KMS-11 (cell line): ENCODE results near the gene TRIM15.

ENCODE experiments used
- H2AFZ ChIP-seq: fragments of 200-600 bp; sonication (generic); 2 replicates; pipeline ENCODE4 v1.6.1; 2016; ENCODE audit warnings: antibody characterized with exemption, mixed run types, low read depth
- H3K27ac ChIP-seq: fragments of 200-600 bp; sonication (generic); 2 replicates; pipeline ENCODE4 v1.6.1; 2016; ENCODE audit warnings: mild to moderate bottlenecking, mixed run types
- H3K27me3 ChIP-seq: fragments of 200-600 bp; sonication (generic); 2 replicates; pipeline ENCODE4 v1.6.1; 2017; ENCODE audit warnings: mild to moderate bottlenecking, low read depth, mixed run types, moderate library complexity; ENCODE audit not compliant: insufficient read depth
- H3K36me3 ChIP-seq: fragments of 200-600 bp; sonication (generic); 2 replicates; pipeline ENCODE4 v1.6.1; 2017; ENCODE audit warnings: mild to moderate bottlenecking, mixed run types; ENCODE audit not compliant: insufficient read depth
- H3K4me1 ChIP-seq: fragments of 200-600 bp; sonication (generic); 2 replicates; pipeline ENCODE4 v1.6.1; 2016; ENCODE audit warnings: mild to moderate bottlenecking, low read depth, mixed run types; ENCODE audit not compliant: poor library complexity, severe bottlenecking
- H3K4me2 ChIP-seq: fragments of 200-600 bp; sonication (generic); 2 replicates; pipeline ENCODE4 v1.7.0; 2016; ENCODE audit warnings: mild to moderate bottlenecking, mixed run types
- H3K4me3 ChIP-seq: fragments of 200-600 bp; sonication (generic); IDR thresholded peaks from 2 replicates; pipeline ENCODE4 v1.6.1; 2017; ENCODE audit warnings: low read depth, low read length, mixed read lengths; ENCODE audit not compliant: insufficient read depth
- H3K79me2 ChIP-seq: fragments of 200-600 bp; sonication (generic); 2 replicates; pipeline ENCODE4 v1.6.1; 2016; ENCODE audit warnings: low read depth, mixed run types; ENCODE audit not compliant: insufficient read depth
- H3K9ac ChIP-seq: fragments of 200-600 bp; sonication (generic); 2 replicates; pipeline ENCODE4 v1.6.1; 2016; ENCODE audit warnings: mild to moderate bottlenecking, mixed run types
- H4K20me1 ChIP-seq: fragments of 200-600 bp; sonication (generic); 2 replicates; pipeline ENCODE4 v1.6.1; 2016; ENCODE audit warnings: mild to moderate bottlenecking, mixed run types; ENCODE audit not compliant: insufficient read depth
- TF ChIP-seq, protein P1 (sequence below): fragments of 200-600 bp; sonication (generic); conservative IDR thresholded peaks from 2 replicates; pipeline ENCODE4 v1.6.1; 2017; ENCODE audit warnings: low read depth, mild to moderate bottlenecking, antibody characterized with exemption, low read length, moderate library complexity, mixed read lengths

TRIM15 gene

GRCh38 chr6:30156262-30156599 lies 7.1 kb upstream of the TRIM15 start:
- Histone ChIP-seq H3K27me3 (no peaks in the 10 kb centered on the region), H2AFZ (no peak overlapping the region), H3K4me2 (no peak overlapping the region; the same call in 1 of the 2 replicates), H3K36me3 (no peaks in the 10 kb centered on the region), H3K4me1 (peaks cover 3% of the 10 kb centered on the region), H3K9ac (no peak overlapping the region), H3K79me2 (no peaks in the 10 kb centered on the region), H4K20me1 (no peaks in the 10 kb centered on the region), H3K4me3 (no peak overlapping the region), H3K27ac (no peak overlapping the region)
- TF ChIP-seq, protein P1, sequence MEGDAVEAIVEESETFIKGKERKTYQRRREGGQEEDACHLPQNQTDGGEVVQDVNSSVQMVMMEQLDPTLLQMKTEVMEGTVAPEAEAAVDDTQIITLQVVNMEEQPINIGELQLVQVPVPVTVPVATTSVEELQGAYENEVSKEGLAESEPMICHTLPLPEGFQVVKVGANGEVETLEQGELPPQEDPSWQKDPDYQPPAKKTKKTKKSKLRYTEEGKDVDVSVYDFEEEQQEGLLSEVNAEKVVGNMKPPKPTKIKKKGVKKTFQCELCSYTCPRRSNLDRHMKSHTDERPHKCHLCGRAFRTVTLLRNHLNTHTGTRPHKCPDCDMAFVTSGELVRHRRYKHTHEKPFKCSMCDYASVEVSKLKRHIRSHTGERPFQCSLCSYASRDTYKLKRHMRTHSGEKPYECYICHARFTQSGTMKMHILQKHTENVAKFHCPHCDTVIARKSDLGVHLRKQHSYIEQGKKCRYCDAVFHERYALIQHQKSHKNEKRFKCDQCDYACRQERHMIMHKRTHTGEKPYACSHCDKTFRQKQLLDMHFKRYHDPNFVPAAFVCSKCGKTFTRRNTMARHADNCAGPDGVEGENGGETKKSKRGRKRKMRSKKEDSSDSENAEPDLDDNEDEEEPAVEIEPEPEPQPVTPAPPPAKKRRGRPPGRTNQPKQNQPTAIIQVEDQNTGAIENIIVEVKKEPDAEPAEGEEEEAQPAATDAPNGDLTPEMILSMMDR, result no peak

- Histone ChIP-seq H3K27ac (no peak overlapping the region), H3K27me3 (no peaks in the 10 kb centered on the region), H4K20me1 (no peaks in the 10 kb centered on the region), H3K79me2 (no peaks in the 10 kb centered on the region), H3K4me2 (no peak overlapping the region; the same call in 1 of the 2 replicates), H3K36me3 (no peaks in the 10 kb centered on the region), H3K4me1 (peaks cover 3% of the 10 kb centered on the region), H3K4me3 (no peak overlapping the region), H3K9ac (no peak overlapping the region), H2AFZ (no peak overlapping the region)
- TF ChIP-seq, protein P1, result no peak
These were observed 6.6 kb upstream of the TRIM15 start for GRCh38 chr6:30156774-30157173.

- Histone ChIP-seq H3K79me2 (no peaks in the 10 kb centered on the region), H2AFZ (no peak overlapping the region), H3K4me1 (peaks cover 3% of the 10 kb centered on the region), H3K9ac (no peak overlapping the region), H3K36me3 (no peaks in the 10 kb centered on the region), H3K27ac (no peak overlapping the region), H3K4me2 (no peak overlapping the region), H3K4me3 (no peak overlapping the region), H3K27me3 (no peaks in the 10 kb centered on the region), H4K20me1 (no peaks in the 10 kb centered on the region)
- TF ChIP-seq, protein P1, result no peak
These were observed 5.8 kb upstream of the TRIM15 start for GRCh38 chr6:30157581-30157980.

DNA sequence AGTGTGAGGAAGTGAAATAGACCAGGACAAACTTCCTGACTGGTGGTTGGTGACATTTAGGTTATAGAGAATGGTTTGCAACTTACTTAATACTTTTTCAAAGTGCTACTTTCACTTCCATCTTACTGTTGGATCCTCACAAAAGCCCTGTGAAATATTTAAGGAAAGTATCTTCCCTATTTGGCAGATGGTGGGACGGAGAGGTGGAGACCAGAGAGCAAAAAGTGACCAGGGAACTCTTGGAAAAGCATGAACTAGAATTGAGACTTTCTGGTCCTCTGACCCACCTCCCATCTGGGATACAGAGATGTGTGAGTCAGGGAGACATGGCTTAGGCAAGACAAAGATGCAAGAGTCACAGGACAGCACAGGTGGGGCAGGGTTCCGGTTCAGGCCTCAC lies 5.3 kb upstream of the TRIM15 start:
- H3K79me2 ChIP-seq, result no peaks in the 10 kb centered on the region
- H3K4me2 ChIP-seq, result no peak overlapping the region
- no peak overlapping the region for H3K27ac ChIP-seq
- no peaks in the 10 kb centered on the region for H3K27me3 ChIP-seq
- H3K4me3 ChIP-seq, result no peak overlapping the region
- no peaks in the 10 kb centered on the region for H4K20me1 ChIP-seq
- no peak overlapping the region for H2AFZ ChIP-seq
- no peaks in the 10 kb centered on the region for H3K36me3 ChIP-seq
- TF ChIP-seq, protein P1, result no peak
- no peak overlapping the region for H3K9ac ChIP-seq
- peaks cover 3% of the 10 kb centered on the region for H3K4me1 ChIP-seq
